HUES64 (cell line): ENCODE measurements around the gene LITAF.
"Not testable (repeated sequence)": the region's sequence is repeated elsewhere in the genome, so short reads cannot be mapped to it uniquely, and the experiment has no call there.

Source experiments
- H3K27ac ChIP-seq: 2 replicates; pipeline ENCODE4 v1.7.0; 2013; ENCODE audit warnings: low read depth, low read length, inconsistent platforms
- H3K27me3 ChIP-seq: 2 replicates; pipeline ENCODE4 v1.6.1; 2013; ENCODE audit warnings: mild to moderate bottlenecking, low read length; ENCODE audit not compliant: insufficient read depth
- H3K36me3 ChIP-seq: 2 replicates; pipeline ENCODE4 v1.6.1; 2013; ENCODE audit warnings: mild to moderate bottlenecking, low read length; ENCODE audit not compliant: insufficient read depth
- H3K4me1 ChIP-seq: 2 replicates; pipeline ENCODE4 v1.6.1; 2013; ENCODE audit warnings: mild to moderate bottlenecking, low read length, moderate library complexity; ENCODE audit not compliant: insufficient read depth
- H3K4me3 ChIP-seq: 2 replicates; pipeline ENCODE4 v1.5.1; 2013; ENCODE audit warnings: mild to moderate bottlenecking, low read length, moderate library complexity
- H3K9ac ChIP-seq: 2 replicates; pipeline ENCODE4 v1.6.1; 2013; ENCODE audit warnings: mild to moderate bottlenecking, low read depth, low read length
- H3K9me3 ChIP-seq: 2 replicates; pipeline ENCODE4 v1.6.1; 2013; ENCODE audit warnings: low read depth, low read length; ENCODE audit not compliant: insufficient read depth
- WGBS: fragments of 150-250, 120-280 bp; methylation state at CpG from one replicate; pipeline ENCODE4 v1.1.7; 2013; ENCODE audit warnings: missing lambda C conversion rate; 5-methylcytosine and 5-hydroxymethylcytosine counted together

The LITAF gene

GRCh38 chr16:11583166-11583565, 3.6 kb downstream of the LITAF start:
- Histone ChIP-seq H3K27me3 (peaks cover 8% of the 10 kb centered on the region; the same call in 1 of the 2 replicates), H3K9ac (peak overlapping the region; percentile 44; the same call in 1 of the 2 replicates), H3K4me3 (peak overlapping the region; percentile 31; the same call in 1 of the 2 replicates), H3K9me3 (no peaks in the 10 kb centered on the region), H3K4me1 (peaks cover 51% of the 10 kb centered on the region), H3K36me3 (no peaks in the 10 kb centered on the region), H3K27ac (peak overlapping the region; percentile 93)
- WGBS, result 57% methylated on average over 7 of the region's 7 CpGs

DNA sequence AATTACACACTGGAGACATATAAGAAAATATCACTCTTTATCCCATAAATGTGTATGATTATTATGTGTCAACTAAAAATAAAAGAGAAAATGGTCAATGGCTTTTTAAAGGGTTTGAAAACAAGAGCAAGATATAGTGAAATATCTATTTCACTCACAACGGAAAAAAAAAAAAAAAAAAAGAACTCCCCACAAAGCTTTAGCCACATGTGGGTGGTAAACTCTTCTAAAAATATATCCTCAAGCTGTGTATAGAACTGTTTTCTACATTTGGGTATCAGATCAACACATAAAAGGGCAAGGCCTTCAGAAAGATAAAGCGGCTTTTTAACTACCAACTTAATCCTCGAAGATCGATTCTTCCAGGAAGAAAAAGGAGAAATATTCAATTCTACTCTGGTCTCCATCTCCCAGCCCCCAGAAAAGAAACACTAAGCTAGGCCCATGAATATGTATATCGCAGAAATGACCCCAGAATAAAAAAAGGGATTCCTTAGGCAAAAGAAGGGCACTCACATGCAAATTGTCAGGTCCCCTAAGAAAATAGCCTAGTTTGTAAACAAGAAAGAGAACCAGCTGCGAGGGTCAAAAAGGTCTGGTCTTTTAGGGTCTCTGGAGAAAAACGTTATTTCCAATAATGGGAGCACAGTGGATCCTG, 4.4 kb downstream of the LITAF start:
- Histone ChIP-seq H3K36me3 (no peaks in the 10 kb centered on the region), H3K4me1 (peaks cover 46% of the 10 kb centered on the region), H3K9me3 (no peaks in the 10 kb centered on the region), H3K27me3 (peaks cover 8% of the 10 kb centered on the region; the same call in 1 of the 2 replicates), H3K4me3 (peak overlapping the region; percentile 31), H3K9ac (peak overlapping the region; percentile 44; the same call in 1 of the 2 replicates), H3K27ac (peak overlapping the region; percentile 93)
- WGBS, result 11% methylated on average over 6 of the region's 7 CpGs

GRCh38 chr16:11581678-11582077, 5.0 kb downstream of the LITAF start:
- WGBS, result 16% methylated on average over 3 of the region's 3 CpGs
- no peaks in the 10 kb centered on the region for H3K9me3 ChIP-seq
- H3K4me1 ChIP-seq, result peaks cover 46% of the 10 kb centered on the region
- H3K27me3 ChIP-seq, result peaks cover 8% of the 10 kb centered on the region; the same call in 1 of the 2 replicates
- H3K4me3 ChIP-seq, result peak overlapping the region; percentile 31
- H3K36me3 ChIP-seq, result no peaks in the 10 kb centered on the region
- H3K27ac ChIP-seq, result peak overlapping the region; percentile 93; the same call in 1 of the 2 replicates
- peak overlapping the region; percentile 44; the same call in 1 of the 2 replicates for H3K9ac ChIP-seq

DNA sequence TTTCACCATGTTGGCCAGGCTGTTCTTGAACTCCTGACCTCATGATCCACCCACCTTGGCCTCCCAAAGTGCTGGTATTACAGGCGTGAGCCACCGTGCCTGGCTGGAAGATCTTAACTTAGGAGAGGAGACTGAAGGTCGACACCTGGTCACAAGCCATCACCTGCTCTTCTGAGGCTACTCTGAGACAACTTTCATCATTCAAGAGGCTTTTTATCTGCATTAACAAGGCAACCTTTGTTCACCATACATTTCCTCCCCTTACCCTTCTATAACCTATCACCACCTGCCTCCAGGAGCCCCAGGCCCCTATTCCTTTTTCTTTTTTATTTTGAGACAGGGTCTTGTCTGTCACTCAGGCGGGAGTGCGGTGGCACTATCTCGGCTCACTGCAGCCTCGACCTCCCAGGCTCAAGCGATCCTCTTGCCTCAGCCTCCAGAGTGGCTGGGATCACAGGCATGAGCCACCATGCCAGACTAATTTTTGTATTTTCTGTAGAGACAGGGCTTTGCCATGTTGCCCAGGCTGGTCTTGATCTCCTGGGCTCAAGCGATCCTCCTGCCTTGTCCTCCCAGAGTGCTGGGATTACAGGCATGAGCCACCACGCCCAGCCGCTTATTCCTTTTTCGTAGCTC, 6.2 kb downstream of the LITAF start:
- Histone ChIP-seq H3K4me1 (peaks cover 42% of the 10 kb centered on the region), H3K36me3 (0 out of 2 replicates have a peak, but pooled peaks cover 3% of the 10 kb centered on the region), H3K27me3 (peaks cover 3% of the 10 kb centered on the region; the same call in 1 of the 2 replicates), H3K9me3 (no peaks in the 10 kb centered on the region), H3K4me3 (no peak overlapping the region), H3K9ac (no peak overlapping the region), H3K27ac (no peak overlapping the region)
- WGBS, result 88% methylated on average over 12 of the region's 12 CpGs

DNA sequence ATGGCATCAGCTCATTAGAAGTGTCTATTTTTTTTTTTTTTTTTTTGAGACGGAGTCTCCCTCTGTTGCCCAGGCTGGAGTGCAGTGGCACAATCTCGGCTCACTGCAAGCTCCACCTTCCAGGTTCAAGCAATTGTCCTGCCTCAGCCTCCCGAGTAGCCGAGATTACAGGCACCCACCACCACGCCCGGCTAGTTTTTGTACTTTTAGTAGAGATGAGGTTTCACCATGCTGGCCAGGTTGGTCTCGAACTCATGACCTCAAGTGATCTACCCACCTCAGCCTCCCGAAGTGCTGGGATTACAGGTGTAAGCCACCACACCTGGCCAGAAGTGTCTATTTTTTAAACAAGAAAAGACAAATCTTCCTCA, 9.4 kb downstream of the LITAF start:
- not testable (repeated sequence) for H3K36me3 ChIP-seq, H3K9me3 ChIP-seq, H3K4me3 ChIP-seq, H3K27ac ChIP-seq, H3K9ac ChIP-seq, H3K27me3 ChIP-seq
- 96% methylated on average over 8 of the region's 8 CpGs for WGBS
- H3K4me1 ChIP-seq, result peaks cover 14% of the 10 kb centered on the region

DNA sequence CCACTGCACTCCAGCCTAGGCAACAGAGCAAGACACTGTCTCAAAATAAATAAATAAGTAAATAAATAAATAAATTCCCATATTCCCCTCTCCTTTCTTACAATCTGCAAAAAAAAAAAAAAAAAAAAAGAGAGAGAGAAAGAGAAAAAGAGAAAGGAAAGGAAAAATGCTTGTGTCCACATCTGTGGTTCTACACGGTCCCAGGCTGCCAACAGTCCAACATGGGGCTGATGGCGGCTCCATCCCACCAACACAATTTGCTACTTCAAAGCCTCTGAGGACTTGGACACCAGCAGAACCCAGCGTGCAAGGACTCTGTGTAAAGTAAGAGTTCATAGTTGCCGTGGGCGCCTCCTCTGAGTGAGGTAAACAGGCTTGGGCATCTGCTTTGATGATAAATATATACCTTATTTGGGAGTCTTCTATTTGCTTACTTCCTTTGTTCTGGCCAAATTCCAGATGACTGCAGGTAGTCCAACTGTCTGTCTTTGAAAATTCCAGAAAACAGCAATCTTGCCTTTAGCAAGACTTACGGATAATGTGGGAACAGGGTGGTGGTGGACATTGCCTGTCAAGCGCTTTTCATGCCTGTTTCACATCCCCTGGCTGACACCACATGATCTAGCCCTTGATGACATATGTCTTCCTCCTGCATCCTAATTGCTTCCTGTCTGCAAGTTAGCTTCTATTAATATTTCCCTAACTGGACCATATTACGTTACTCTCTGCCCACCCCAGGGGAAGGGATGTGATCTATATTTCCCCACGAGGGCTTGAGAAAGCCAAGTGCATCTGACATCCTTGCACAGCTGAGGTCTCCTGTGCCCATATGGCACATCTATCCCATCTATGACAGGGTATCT, 10.1 kb downstream of the LITAF start:
- WGBS, result 92% methylated on average over 9 of the region's 9 CpGs
- Histone ChIP-seq H3K36me3 (0 out of 2 replicates have a peak, but pooled peaks cover 3% of the 10 kb centered on the region), H3K9me3 (no peaks in the 10 kb centered on the region), H3K4me3 (no peak overlapping the region), H3K9ac (no peak overlapping the region), H3K4me1 (peaks cover 11% of the 10 kb centered on the region), H3K27ac (no peak overlapping the region), H3K27me3 (no peaks in the 10 kb centered on the region)

- 97% methylated on average over 7 of the region's 7 CpGs for WGBS
- Histone ChIP-seq H3K4me3 (no peak overlapping the region), H3K9ac (no peak overlapping the region), H3K9me3 (no peaks in the 10 kb centered on the region), H3K36me3 (0 out of 2 replicates have a peak, but pooled peaks cover 3% of the 10 kb centered on the region), H3K27me3 (no peaks in the 10 kb centered on the region), H3K27ac (no peak overlapping the region), H3K4me1 (peaks cover 7% of the 10 kb centered on the region; the same call in 1 of the 2 replicates)
These were observed 11.5 kb downstream of the LITAF start for GRCh38 chr16:11575223-11575589.

DNA sequence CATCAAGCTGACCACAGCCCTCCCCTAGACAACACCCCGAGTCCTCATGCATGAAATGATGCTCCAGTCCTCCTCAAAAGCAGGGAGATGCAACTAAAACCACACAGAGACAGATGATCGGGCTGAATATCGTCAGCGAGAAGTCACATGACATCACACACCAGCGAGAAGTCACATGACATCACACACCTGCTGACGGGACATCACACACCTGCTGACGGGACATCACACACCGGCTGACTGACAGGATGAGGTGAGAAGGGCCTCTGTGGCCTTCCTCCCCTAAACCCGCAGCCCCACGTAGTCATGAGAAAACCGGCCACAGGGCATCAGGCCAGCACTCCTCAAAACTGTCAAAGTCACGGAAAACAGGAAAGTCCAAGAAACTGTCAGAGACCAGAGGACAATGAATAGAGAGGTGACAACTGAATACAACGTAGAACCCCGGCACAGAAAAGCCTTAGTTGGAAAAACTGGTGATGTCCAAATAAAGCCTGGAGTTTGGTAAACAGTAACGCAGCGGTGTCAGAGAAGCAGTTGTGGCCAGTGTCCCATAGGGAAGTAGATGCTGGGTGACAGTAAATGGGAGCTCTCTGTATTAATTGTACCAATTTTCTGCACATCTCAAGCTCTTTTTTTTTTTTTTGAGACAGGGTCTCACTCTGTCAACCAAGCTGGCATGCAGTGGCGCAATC, 14.3 kb downstream of the LITAF start:
- no peak overlapping the region for H3K4me3 ChIP-seq
- H3K9ac ChIP-seq, result no peak overlapping the region
- H3K9me3 ChIP-seq, result no peaks in the 10 kb centered on the region
- WGBS, result 88% methylated on average over 17 of the region's 17 CpGs
- no peak overlapping the region for H3K27ac ChIP-seq
- H3K4me1 ChIP-seq, result peaks cover 7% of the 10 kb centered on the region; the same call in 1 of the 2 replicates
- H3K36me3 ChIP-seq, result peaks cover 7% of the 10 kb centered on the region
- H3K27me3 ChIP-seq, result no peaks in the 10 kb centered on the region

- H3K4me1 ChIP-seq, result peaks cover 7% of the 10 kb centered on the region; the same call in 1 of the 2 replicates
- no peaks in the 10 kb centered on the region for H3K27me3 ChIP-seq
- H3K9ac ChIP-seq, result no peak overlapping the region
- H3K27ac ChIP-seq, result no peak overlapping the region
- 81% methylated on average over 4 of the region's 4 CpGs for WGBS
- no peak overlapping the region for H3K4me3 ChIP-seq
- no peaks in the 10 kb centered on the region for H3K9me3 ChIP-seq
- peaks cover 7% of the 10 kb centered on the region for H3K36me3 ChIP-seq
These were observed 15.2 kb downstream of the LITAF start for GRCh38 chr16:11571549-11571948.

GRCh38 chr16:11570806-11571205, 15.9 kb downstream of the LITAF start:
- H3K4me3 ChIP-seq, result no peak overlapping the region
- no peak overlapping the region for H3K27ac ChIP-seq
- no peaks in the 10 kb centered on the region for H3K27me3 ChIP-seq
- WGBS, result 95% methylated on average over 5 of the region's 5 CpGs
- no peaks in the 10 kb centered on the region for H3K9me3 ChIP-seq
- H3K4me1 ChIP-seq, result peaks cover 7% of the 10 kb centered on the region; the same call in 1 of the 2 replicates
- H3K9ac ChIP-seq, result no peak overlapping the region
- H3K36me3 ChIP-seq, result peaks cover 6% of the 10 kb centered on the region
